SKM-1 treated with dmso at 0.1 percent for 144 hours (cell line): ENCODE measurements around the gene MEGF10.
A peak's percentile ranks its signal among the peaks of the same experiment; 100 is the strongest.

Source experiments
- DNase-seq: peaks from one replicate; lab custom pipeline; 2025; ENCODE audit not compliant: unreplicated experiment; lab: John Stamatoyannopoulos, UW

Gene MEGF10

DNA sequence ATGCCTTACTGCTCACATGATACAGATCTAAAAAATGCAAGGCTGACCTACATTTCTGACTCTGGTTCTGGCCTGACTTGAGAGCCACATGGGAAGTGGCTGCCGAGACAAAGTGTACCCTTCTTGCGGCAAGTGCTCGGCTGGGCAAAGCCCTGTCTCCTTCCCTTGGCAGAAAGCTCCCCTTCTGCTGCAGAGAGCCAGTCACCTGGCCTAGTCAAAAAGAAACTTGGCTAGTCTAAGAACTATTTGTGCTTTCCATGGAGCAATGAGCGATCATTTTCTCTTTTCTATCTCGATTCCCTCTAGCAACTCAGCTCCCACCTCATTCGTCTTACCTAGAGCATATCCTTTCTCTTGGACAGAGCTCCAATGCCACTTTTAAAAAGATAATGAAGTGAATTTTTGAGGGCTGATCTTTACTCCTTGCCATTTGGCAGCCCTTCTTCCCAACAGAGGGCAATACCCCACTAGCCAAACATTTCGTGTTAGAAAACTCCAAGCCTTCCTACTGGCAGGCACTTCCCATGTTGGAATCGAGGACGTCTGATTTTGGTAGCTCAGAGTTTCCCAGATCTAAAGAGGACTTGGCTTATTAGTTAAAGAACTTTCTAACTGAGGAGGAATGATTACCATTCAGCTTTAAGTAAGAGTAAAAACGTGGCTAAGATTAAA, 118.8 kb downstream of the MEGF10 start:
- no peak for DNase-seq

DNA sequence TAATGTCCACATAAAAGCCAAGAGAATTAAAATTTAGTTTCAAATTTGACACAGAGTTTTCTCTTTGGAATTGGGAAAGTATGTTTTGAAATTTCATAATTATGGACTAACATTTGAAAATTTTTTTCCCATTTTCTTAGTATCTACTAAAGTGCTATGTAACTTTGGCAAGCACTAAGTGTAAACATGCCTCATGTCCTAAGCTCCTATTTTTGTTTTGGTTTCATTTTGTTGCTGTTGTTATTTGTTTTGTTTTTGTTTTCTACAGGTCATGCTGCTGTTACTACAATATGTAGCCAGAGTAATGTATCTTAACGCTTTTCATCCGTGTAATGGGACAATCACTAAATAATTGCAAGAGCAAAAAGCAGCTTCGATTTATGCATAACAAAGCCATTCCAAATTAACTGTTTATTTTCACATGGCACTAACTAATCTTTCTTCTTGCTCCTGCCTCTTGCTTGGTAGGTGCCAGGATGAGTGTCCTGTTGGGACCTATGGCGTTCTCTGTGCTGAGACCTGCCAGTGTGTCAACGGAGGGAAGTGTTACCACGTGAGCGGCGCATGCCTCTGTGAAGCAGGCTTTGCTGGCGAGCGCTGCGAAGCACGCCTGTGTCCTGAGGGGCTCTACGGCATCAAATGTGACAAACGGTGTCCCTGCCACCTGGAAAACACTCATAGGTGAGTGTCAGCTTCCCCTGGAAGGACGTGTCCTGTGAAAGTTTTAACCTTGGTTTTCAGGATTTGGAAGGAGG, 119.5 kb downstream of the MEGF10 start:
- DNase-seq = no peak

DNA sequence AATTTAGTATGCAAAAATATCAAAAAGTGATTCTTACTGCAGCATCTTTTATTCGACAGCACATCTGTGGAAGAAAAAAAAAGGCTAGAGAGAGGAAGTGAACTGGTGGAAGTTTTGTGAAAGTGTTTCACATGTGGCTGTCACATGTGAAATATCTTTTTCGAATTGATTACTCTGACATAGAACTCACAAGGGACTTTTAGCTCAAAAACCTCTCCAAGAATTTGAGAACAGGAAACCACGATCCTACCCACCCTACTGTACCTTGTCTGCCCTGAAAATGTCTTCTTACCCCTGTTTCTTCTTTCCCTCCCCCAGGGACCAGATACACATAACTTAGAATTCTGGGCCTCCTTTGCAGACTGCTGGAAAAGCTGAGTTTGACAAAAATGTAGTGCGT, 120.4 kb downstream of the MEGF10 start:
- DNase-seq = no peak

DNA sequence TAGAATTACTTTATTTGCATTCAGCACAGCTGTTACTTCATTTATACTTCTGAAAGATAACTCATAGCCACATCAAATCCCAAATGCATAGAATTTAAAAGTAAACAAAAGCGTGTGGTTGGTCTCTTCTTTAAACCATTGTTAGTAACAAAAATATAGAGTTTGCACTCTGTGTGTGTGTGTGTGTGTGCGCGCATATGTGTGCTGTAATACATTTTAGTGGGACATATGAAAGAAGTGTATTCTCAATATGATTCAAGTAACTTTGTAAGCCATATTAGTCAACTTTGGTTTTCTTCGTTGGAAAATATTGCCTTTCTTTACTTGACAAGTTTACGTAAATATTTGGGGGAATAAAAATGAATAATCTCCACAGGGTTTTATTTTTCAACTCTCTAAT, 120.8 kb downstream of the MEGF10 start:
- DNase-seq = no peak

DNA sequence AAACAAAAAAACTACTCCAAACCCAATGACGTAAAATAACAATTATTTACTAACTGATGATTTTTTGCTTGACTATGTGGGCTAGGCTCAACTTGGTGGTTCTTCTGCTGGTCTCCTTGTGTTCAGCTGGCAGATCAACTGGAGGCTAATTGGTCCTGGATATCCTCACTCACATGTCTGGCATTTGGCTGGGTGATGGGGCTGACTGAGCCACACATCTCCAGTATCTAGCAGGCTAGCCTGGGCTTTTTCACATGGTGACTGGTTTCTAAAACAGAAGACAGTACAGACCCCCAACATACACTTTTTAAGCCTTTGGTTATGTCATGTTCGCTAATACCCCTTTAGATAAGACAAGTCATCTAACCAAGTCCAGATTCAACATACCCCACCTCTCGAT, 122.1 kb downstream of the MEGF10 start:
- no peak for DNase-seq

DNA sequence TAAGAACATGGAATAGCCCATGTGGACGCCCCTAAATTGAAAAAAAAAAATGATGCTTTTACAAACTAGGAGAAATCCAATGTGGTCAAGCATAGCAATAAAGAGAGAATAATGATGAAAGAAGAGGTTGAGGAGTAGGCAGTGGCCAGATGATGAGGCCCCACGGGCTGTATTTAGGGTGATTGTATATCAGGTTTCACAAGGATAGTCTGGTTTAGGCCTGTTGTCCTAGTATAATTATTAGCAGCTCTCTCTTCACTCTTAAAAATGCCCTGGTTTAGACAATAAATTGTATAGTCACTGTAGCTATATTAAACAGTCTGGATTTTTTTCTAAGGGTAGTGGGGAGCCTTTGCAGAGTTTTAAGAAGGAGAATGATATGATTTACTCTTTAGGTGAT, 124.4 kb downstream of the MEGF10 start:
- no peak for DNase-seq

DNA sequence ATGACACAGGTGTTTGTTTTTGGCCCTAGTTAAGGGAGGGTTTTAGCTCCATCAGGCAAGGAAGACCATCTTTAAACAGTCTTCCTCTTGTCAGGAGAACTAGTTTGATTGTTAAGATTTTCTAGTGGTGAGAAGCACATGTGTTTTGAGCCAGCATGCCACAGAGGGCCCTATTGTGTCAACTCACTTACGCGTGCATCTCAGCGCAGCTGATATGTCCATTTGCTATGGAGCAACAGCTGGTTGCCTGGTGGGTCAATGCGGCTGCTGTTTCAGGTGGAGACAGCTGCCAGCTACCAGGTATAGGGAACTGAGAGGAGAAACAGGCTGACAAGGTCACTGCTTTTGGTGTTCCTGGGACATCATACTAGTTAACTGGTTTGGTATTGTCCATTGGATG, 126.3 kb downstream of the MEGF10 start:
- no peak for DNase-seq

DNA sequence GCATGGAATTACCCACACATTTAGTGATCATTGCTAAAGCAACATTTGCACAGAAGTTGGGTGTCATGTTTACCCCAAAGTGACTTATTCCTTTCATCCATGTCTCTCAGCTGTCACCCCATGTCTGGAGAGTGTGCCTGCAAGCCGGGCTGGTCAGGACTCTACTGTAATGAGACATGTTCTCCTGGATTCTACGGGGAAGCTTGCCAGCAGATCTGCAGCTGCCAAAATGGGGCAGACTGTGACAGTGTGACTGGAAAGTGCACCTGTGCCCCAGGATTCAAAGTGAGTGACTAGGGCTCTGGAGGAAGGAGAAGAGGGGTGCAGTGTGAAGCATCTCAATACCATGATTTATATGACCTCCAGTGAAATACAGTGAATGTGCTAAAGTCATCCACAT, 126.9 kb downstream of the MEGF10 start:
- no peak for DNase-seq

DNA sequence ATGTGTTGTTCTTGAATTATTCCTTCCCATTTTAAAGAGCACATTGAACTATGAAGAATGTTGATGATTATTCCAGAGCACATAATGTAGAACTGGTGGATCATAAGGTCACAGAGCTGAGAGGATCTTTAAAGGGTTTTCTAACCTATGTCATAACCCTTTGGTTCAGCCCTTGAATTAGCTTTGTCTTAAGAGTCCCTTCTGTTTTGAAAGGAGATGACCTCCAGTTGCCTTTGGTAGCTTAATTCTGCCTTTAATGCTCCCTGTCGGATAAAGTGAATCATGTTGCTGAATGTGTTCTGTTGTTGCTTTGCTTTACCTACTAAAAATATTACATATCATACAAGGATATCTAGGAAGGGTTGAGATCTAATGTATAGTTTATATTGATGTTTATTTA, 127.8 kb downstream of the MEGF10 start:
- no peak for DNase-seq

DNA sequence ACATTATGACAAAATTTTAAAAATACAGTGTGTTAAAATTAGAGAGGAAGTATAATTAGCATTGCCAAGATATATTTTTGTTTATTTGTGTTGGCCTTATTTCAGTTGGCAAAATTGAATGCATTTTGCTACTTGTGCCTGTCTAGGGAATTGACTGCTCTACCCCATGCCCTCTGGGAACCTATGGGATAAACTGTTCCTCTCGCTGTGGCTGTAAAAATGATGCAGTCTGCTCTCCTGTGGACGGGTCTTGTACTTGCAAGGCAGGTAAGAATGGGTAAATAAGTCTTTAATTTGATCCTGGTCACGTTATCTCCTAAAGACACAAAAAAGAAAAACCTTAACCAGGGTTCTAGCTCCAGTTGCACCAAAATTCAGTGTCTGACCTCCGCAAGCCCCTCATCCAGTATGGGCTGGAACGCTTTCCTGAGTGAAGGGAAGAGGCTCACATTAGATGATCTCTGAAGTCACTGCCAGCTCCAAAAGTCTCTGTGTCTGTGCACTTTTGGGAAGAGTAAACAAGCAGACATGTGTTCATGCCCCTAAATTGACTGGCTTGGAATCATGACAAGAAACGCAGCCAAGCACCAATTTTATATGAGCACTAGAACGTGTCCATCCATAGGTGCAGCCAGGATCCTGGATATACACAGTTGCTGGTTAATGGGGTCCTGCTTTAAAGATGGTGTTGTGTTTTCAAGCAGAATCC, 128.5 kb downstream of the MEGF10 start:
- DNase-seq = no peak

DNA sequence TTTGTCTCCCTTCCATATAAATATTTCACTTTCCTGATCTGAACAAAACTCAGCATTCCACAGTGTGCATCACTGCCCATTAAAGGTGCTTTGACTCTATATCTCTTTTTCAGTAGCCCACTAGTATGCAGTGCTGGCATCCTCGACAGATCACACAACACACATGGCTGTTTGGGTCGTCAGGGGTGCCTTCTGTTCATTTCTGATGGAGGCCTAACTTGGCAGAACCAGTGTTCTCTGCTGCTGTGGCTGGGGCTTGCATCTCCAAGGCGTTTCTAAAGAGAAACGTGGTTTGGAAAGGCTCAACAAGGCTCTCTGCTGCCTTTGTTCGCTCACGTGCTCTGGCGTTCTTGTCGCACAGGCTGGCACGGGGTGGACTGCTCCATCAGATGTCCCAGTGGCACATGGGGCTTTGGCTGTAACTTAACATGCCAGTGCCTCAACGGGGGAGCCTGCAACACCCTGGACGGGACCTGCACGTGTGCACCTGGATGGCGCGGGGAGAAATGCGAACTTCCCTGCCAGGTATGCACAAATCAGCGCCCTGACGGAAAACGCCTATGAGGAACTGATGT, 129.2 kb downstream of the MEGF10 start:
- no peak for DNase-seq

DNA sequence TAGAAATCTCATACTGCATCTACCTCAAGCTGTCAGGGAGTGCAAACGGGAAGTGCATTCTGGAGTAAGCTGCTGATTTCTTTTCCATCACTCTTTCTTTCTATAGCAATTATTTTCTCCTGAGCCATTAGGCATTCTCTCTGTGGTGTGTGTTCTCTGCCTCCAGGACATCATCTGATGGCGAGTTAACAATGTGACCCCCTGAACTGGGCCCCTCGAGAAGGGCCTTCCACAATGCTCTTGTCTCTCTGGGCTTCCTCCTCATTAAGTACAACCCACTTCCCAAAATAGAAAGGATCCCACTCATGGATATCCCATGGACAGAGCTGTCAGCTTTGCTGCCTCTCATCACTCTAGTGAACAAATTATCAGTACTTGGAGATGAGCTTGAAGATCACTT, 130.2 kb downstream of the MEGF10 start:
- DNase-seq = no peak

DNA sequence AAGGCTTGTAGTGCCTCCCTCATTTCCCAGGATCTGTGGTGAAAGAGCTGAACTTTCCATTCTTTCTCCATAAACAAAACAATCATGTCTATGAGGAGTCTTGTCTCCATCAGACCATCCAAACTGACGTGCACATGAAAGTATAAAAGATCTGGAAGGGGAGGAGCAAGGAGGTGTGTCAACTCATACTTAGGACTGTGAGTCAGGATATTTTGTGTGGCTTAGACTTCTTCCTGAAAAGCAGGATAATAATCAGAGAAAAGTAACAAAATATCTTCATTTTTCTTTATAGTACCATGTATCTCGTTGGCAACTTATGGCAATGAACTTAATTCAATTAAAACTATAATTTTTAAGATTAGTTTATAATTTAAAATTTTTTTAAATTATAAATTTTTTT, 130.9 kb downstream of the MEGF10 start:
- DNase-seq = no peak

DNA sequence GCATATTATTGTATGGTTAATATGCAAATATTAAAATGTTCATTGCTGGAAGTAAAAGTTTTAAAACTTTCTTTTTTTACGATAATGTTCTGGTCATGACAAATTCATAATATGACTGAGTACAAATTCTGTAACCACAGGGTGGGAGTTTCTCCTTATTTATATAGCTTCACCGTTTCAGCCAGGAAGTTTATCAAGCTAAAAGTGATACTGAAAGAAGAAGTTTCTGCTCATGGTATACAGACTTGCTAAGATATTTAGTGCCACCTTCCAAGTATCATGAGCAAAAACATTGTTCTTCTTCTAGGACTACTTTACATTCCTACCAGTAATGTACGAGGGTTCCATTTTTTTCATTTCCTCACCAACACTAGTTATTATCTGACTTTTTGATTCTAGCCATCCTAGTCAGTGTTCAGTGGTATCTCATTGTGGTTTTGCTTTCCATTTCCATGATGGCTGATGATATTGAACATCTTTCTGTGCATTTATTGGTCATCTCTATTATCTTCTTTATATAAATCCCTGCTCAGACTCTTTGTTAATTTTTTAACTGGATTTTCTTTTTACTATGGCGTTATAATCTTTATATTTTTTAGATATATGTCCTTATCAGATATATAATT, 132.7 kb downstream of the MEGF10 start:
- DNase-seq = no peak

DNA sequence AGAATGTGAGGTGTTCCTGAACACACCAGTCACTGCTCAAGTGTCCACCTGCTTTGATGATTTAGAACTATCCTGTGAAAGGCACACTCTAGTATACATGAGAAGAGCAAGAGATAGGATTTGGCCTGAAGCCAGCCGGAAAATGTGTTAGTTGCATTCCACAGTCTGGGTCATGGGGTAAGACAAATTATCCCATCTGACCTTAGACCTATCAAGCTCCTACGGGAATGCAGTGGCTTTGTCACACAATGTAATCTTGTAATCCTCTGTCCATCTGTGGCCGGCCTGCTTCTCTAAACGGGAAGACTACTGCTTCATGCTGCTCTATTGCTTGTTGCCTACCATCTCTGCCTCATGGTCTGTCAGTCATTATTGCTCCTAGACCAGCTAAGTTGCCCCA, 134.4 kb downstream of the MEGF10 start:
- no peak for DNase-seq

DNA sequence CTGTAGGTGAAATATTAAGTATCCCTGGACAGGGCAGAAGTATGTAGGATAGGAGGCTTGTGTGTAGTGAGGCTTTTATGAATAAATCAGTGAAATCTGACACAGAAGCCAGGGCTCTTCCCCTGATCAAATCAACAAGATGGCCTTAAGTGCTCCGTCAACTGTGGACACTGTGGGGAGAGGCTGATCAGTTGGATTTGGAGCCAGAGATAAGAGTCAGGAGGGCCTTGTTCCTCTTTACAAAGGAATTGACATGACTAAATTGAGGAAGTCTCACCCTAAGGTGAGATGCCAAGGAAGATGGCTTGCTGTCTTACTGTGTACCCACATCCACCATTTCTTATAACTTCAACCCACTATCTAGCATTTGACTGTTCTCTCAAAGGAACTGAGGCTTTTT, 135.3 kb downstream of the MEGF10 start:
- peak; percentile 11 for DNase-seq

DNA sequence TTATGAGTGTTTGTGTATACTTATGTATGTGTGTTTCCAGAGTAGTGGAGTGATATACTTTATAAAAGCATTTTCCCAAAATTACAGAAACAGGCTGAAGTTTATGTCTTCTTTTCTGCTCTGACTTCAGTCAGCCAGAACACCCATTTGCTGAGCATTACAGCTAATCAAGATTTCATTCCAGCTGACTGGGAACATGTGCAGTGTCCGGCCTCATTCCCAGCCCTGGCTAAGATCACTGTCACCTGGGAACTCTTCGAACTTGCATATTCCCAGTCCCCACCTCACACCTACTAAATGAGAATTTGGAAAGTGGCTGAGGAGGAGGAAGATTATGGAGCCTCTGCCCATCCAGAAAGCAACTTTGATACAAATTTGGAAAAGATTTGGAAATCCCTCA, 136.1 kb downstream of the MEGF10 start:
- no peak for DNase-seq

DNA sequence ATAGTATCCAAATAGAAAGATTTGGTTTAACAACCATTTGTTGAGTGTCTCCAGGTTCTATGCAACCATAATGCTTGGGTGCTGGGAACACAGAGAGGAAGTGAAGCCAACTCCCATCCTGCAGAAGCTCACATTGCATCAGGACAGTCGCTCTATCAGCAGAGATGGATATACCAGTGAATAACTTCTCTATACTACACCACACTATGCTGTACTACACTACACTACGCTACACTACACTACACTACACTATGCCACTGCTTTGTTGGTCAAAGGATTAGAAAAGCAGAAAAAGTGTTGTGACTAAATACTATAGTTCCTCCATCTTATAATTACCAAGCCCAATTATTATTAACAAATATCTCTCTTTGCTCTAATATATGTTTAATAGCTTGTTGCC, 137.7 kb downstream of the MEGF10 start:
- DNase-seq = no peak

DNA sequence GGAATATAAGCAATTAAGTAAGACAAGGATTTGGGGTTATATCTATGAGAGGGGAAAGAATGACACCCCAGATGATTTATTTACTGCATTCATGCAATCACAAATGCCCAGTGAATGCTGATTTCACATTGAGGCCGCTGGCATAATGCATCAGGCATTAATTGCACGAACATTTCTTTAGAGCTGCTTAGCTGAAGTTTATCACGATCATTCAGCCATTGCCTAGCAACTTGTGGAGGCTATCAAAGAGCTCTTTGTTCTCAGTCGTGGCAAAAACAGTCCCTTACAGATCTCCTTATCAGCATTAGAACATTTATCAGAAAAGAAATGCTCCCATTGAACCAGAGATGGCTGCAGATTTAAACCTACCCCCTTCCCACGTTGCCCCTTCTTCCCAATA, 138.2 kb downstream of the MEGF10 start:
- DNase-seq = no peak

DNA sequence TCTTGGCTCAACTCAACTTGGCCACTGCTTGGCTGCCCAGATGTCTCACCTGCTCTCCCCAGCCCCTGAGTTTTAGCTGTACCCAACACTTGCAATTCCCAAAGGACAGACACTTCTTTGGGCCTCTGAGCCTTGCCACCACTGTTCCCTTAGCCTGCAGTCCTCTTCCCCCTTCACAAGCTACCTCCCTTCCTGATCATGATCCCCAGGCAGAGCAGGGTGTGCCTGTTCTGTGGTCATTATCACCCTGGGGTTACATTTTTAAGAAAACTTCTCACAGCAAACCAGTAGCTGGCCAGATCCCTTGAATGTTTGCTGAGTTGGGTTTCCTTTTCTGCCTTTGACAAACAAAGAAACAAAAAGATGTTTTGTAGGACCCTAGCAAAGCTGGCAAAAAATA, 139.3 kb downstream of the MEGF10 start:
- no peak for DNase-seq

DNA sequence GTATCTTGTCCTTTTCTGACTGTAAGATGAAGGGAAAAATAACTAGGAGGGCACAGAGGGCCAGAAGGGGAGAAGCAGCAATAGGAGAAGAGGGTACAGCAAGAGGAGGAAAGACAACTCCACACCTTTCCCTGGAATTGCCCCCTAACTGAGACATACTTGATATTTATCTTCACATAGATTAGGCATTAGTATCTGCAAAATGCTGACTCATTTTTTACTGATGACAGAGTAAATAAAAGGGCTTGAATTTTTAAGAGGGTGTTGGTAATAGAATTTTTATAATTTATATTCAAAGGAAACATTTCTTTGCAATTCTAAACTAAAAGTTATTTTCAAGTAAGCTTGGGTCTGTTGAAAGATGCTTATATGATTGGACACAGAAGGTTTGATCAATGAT, 140.0 kb downstream of the MEGF10 start:
- DNase-seq = no peak
